ENCODE results near the gene ARID3C.

The ARID3C gene

GRCh38 chr9:34589636-34590380 is 39.1 kb downstream of the ARID3C start, which contains the start of gene CNTFR:
Gene CNTFR (minus strand): TSS chr9:34589724. CDS start chr9:34568981, 20,743 bp downstream.
- H3K27me3 ChIP-seq (ENCODE audit: insufficient read depth, low read depth) = peaks cover 57% of the 10 kb centered on the region
- no peak within 1 kb of the TSS for H3K4me2 ChIP-seq
- TF ChIP-seq, protein P1, sequence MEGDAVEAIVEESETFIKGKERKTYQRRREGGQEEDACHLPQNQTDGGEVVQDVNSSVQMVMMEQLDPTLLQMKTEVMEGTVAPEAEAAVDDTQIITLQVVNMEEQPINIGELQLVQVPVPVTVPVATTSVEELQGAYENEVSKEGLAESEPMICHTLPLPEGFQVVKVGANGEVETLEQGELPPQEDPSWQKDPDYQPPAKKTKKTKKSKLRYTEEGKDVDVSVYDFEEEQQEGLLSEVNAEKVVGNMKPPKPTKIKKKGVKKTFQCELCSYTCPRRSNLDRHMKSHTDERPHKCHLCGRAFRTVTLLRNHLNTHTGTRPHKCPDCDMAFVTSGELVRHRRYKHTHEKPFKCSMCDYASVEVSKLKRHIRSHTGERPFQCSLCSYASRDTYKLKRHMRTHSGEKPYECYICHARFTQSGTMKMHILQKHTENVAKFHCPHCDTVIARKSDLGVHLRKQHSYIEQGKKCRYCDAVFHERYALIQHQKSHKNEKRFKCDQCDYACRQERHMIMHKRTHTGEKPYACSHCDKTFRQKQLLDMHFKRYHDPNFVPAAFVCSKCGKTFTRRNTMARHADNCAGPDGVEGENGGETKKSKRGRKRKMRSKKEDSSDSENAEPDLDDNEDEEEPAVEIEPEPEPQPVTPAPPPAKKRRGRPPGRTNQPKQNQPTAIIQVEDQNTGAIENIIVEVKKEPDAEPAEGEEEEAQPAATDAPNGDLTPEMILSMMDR (conservative IDR thresholded peaks at IDR 0.05; ENCODE audit: low read depth, low read length) = no peak
- no peaks in the 10 kb centered on the region for H3K4me1 ChIP-seq (ENCODE audit: low read depth, poor library complexity, severe bottlenecking)
- H3K9ac ChIP-seq = no peak within 1 kb of the TSS
- no peaks in the 10 kb centered on the region for H4K20me1 ChIP-seq (ENCODE audit: insufficient read depth)
- no peak within 1 kb of the TSS for H3K27ac ChIP-seq
- H3K79me2 ChIP-seq (ENCODE audit: insufficient read depth, low read depth) = no peaks in the 10 kb centered on the region
- H2AFZ ChIP-seq (ENCODE audit: low read depth) = no peak within 1 kb of the TSS
- H3K36me3 ChIP-seq (ENCODE audit: insufficient read depth) = no peaks in the 10 kb centered on the region
- H3K4me3 ChIP-seq (IDR thresholded peaks at IDR 0.05; ENCODE audit: insufficient read depth, low read depth, low read length) = no peak within 1 kb of the TSS

GRCh38 chr9:34588671-34589635 is 39.9 kb downstream of the ARID3C start:
- Histone ChIP-seq H3K36me3 (ENCODE audit: insufficient read depth) (no peaks in the 10 kb centered on the region), H3K9ac (no peak overlapping the region), H2AFZ (ENCODE audit: low read depth) (no peak overlapping the region), H3K27me3 (ENCODE audit: insufficient read depth, low read depth) (peaks cover 65% of the 10 kb centered on the region), H3K79me2 (ENCODE audit: insufficient read depth, low read depth) (no peaks in the 10 kb centered on the region), H3K4me2 (no peak overlapping the region), H3K27ac (no peak overlapping the region), H3K4me3 (IDR thresholded peaks at IDR 0.05; ENCODE audit: insufficient read depth, low read depth, low read length) (no peak overlapping the region), H3K4me1 (ENCODE audit: low read depth, poor library complexity, severe bottlenecking) (no peaks in the 10 kb centered on the region), H4K20me1 (ENCODE audit: insufficient read depth) (no peaks in the 10 kb centered on the region)
- TF ChIP-seq, protein P1 (conservative IDR thresholded peaks at IDR 0.05; ENCODE audit: low read depth, low read length) = no peak

DNA sequence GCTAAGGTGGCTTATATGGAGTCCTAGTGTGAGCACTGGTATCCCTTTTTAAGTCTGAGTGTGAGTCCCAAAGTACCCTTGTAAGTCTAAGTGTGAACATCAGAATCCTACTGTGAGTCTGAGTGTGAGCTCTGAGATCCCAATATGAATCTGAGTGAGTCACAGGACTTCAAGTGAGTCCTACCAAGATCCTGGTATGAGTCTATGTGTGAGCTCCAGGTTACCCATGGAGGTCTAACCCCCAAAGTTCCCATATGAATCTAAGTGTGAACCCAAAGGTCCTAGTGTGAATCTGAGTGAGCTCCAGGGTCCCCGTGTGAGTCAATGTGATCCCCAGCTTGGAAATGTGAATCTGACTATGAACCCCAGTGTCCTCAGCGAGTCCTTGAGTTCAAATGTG is 41.6 kb downstream of the ARID3C start:
- TF ChIP-seq, protein P1 (conservative IDR thresholded peaks at IDR 0.05; ENCODE audit: low read depth, low read length) = no peak
- no peaks in the 10 kb centered on the region for H3K4me1 ChIP-seq (ENCODE audit: low read depth, poor library complexity, severe bottlenecking)
- peaks cover 61% of the 10 kb centered on the region for H3K27me3 ChIP-seq (ENCODE audit: insufficient read depth, low read depth)
- no peaks in the 10 kb centered on the region for H3K36me3 ChIP-seq (ENCODE audit: insufficient read depth)
- H3K4me3 ChIP-seq (IDR thresholded peaks at IDR 0.05; ENCODE audit: insufficient read depth, low read depth, low read length) = no peak overlapping the region
- no peak overlapping the region for H2AFZ ChIP-seq (ENCODE audit: low read depth)
- no peaks in the 10 kb centered on the region for H3K79me2 ChIP-seq (ENCODE audit: insufficient read depth, low read depth)
- H3K27ac ChIP-seq = no peak overlapping the region
- H3K4me2 ChIP-seq = no peak overlapping the region
- no peaks in the 10 kb centered on the region for H4K20me1 ChIP-seq (ENCODE audit: insufficient read depth)
- no peak overlapping the region for H3K9ac ChIP-seq

GRCh38 chr9:34585946-34586669 is 42.8 kb downstream of the ARID3C start:
- Histone ChIP-seq H3K79me2 (ENCODE audit: insufficient read depth, low read depth) (no peaks in the 10 kb centered on the region), H3K4me1 (ENCODE audit: low read depth, poor library complexity, severe bottlenecking) (no peaks in the 10 kb centered on the region), H3K27ac (no peak overlapping the region), H3K4me2 (no peak overlapping the region), H3K4me3 (IDR thresholded peaks at IDR 0.05; ENCODE audit: insufficient read depth, low read depth, low read length) (no peak overlapping the region), H4K20me1 (ENCODE audit: insufficient read depth) (no peaks in the 10 kb centered on the region), H3K9ac (no peak overlapping the region), H2AFZ (ENCODE audit: low read depth) (no peak overlapping the region), H3K36me3 (ENCODE audit: insufficient read depth) (no peaks in the 10 kb centered on the region), H3K27me3 (ENCODE audit: insufficient read depth, low read depth) (peaks cover 56% of the 10 kb centered on the region)
- TF ChIP-seq, protein P1 (conservative IDR thresholded peaks at IDR 0.05; ENCODE audit: low read depth, low read length) = no peak
